ENCODE results near the gene CGB8. TPM values are rescaled to one million over a fixed set of nuclear protein-coding genes. Genes with fewer than 3 reads are reported as not detected.
"Not testable (repeated sequence)": the region's sequence is repeated elsewhere in the genome, so short reads cannot be mapped to it uniquely, and the experiment has no call there.

Gene CGB8
- total and polyA plus RNA-seq, 10 of the 15 experiments (the other 5 are each of a cell fraction or from before 2014, with no cell fraction given), result not detected

DNA sequence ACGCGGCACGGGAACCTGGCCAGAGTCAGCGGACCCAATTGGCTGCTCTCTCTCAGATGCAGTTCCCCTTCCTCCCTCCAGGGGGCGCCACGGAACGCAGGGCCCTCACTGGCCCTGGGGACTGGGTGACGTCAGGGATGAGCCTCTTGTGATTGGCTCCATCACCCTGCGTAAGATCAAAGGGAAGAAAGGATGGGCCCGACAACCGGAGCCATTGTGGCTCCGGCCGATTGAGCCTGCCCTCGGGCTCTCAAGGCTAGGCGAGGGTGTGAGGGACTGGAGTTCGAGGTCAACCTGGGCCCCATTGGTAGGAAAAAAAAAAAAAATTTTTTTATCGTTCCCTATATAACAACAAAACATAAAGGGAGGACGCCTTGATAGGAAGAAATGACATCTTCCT lies 12.1 kb downstream of the CGB8 start, which contains the start of gene CGB1:
Gene CGB1 (minus strand): TSS at position 81 of the 400 bp plus-strand sequence. CDS start 184 bp downstream, outside the sequence.
- FAIRE-seq; H3K27me3 ChIP-seq (replicated peaks in 1 of 2; ENCODE audit: control insufficient read depth in 2 of 2, insufficient read depth in 2 of 2, low read length in 1 of 2); H3K27ac ChIP-seq (ENCODE audit: control insufficient read depth, insufficient read depth); in situ Hi-C loops (cut with MboI); H3K9me3 ChIP-seq (replicated peaks; ENCODE audit: control insufficient read depth, insufficient read depth, low read length); SMC1A ChIA-PET (ENCODE audit: uncharacterized antibody, unreplicated experiment); H3K79me2 ChIP-seq (ENCODE audit: control insufficient read depth, insufficient read depth, low read length); H3K9ac ChIP-seq (ENCODE audit: control insufficient read depth, insufficient read depth, low read length); H3K4me1 ChIP-seq (ENCODE audit: control insufficient read depth, insufficient read depth, low read length); H3K4me3 ChIP-seq; DNase-seq (ENCODE audit: low read depth, low spot score); H3K4me2 ChIP-seq (ENCODE audit: control insufficient read depth, insufficient read depth); H3K36me3 ChIP-seq (ENCODE audit: control insufficient read depth in 2 of 2, insufficient read depth in 2 of 2, low read length in 1 of 2); H4K20me1 ChIP-seq (ENCODE audit: control insufficient read depth, insufficient read depth); CTCF ChIA-PET; POLR2A ChIA-PET; RAD21 ChIA-PET (ENCODE audit: unreplicated experiment); H2AFZ ChIP-seq (ENCODE audit: control insufficient read depth, low read depth, low read length); intact Hi-C loops (cut with micrococcal nuclease; ENCODE audit: unreplicated experiment); BruUV-seq (replicated peaks): not testable (repeated sequence)
- WGBS (ENCODE audit: insufficient coverage, insufficient replicate concordance, low lambda C conversion rate, missing lambda C conversion rate), result 37% methylated on average over 18 of the region's 18 CpGs
- TF ChIP-seq NFYB (IDR thresholded peaks at IDR 0.05; ENCODE audit: insufficient read depth, low read depth, low read length) (0 out of 2 replicates have a peak, but pooled peaks have one; percentile 20), CREM (IDR thresholded peaks at IDR 0.05; ENCODE audit: low read depth) (0 out of 2 replicates have a peak, but pooled peaks have one; percentile 21)
- TF ChIP-seq, protein P1, sequence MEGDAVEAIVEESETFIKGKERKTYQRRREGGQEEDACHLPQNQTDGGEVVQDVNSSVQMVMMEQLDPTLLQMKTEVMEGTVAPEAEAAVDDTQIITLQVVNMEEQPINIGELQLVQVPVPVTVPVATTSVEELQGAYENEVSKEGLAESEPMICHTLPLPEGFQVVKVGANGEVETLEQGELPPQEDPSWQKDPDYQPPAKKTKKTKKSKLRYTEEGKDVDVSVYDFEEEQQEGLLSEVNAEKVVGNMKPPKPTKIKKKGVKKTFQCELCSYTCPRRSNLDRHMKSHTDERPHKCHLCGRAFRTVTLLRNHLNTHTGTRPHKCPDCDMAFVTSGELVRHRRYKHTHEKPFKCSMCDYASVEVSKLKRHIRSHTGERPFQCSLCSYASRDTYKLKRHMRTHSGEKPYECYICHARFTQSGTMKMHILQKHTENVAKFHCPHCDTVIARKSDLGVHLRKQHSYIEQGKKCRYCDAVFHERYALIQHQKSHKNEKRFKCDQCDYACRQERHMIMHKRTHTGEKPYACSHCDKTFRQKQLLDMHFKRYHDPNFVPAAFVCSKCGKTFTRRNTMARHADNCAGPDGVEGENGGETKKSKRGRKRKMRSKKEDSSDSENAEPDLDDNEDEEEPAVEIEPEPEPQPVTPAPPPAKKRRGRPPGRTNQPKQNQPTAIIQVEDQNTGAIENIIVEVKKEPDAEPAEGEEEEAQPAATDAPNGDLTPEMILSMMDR (IDR thresholded peaks at IDR 0.05 in 2 of 3, conservative IDR thresholded peaks at IDR 0.05 in 1 of 3; ENCODE audit: control insufficient read depth in 2 of 3, extremely low read depth in 1 of 3, insufficient read depth in 1 of 3, low read depth in 3 of 3, low read length in 3 of 3), result peak; percentile 15 to 47 (median 47)
- ATAC-seq, result 0 out of 3 replicates have a peak, but pooled peaks have one; percentile 19

DNA sequence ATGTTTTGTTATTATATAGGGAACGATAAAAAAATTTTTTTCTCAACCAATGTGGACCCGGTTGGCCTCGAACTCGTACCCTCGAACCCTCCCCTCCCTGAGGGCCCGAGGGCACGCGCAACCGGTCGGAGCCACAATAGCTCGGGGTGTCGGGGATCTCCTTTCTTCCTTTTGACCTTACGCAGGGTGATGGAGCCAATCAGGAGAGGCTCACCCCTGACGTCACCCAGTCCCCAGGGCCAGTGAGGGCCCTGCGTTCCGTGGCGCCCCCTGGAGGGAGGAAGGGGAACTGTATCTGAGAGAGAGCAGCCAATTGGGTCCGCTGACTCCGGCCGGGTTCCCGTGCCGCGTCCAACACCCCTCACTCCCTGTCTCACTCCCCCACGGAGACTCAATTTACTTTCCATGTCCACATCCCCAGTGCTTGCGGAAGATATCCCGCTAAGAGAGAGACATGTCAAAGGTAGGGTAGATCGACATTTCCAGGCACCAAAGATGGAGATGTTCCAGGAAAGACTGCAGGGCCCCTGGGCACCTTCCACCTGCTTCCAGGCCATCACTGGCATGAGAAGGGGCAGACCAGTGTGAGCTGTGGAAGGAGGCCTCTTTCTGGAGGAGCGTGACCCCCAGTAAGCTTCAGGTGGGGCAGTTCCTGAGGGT lies 17.1 kb downstream of the CGB8 start, which contains the start of gene CGB2:
Gene CGB2 (plus strand): TSS at position 249 of the 660 bp plus-strand sequence. CDS start 206 bp downstream, at position 455.
- intact Hi-C loops (cut with micrococcal nuclease; ENCODE audit: unreplicated experiment); H3K9ac ChIP-seq (ENCODE audit: control insufficient read depth, insufficient read depth, low read length); in situ Hi-C loops (cut with MboI); BruUV-seq (replicated peaks); H3K27me3 ChIP-seq (replicated peaks in 1 of 2; ENCODE audit: control insufficient read depth in 2 of 2, insufficient read depth in 2 of 2, low read length in 1 of 2); H3K79me2 ChIP-seq (ENCODE audit: control insufficient read depth, insufficient read depth, low read length); H2AFZ ChIP-seq (ENCODE audit: control insufficient read depth, low read depth, low read length); H3K36me3 ChIP-seq (ENCODE audit: control insufficient read depth in 2 of 2, insufficient read depth in 2 of 2, low read length in 1 of 2); H3K27ac ChIP-seq (ENCODE audit: control insufficient read depth, insufficient read depth); H4K20me1 ChIP-seq (ENCODE audit: control insufficient read depth, insufficient read depth); POLR2A ChIA-PET; SMC1A ChIA-PET (ENCODE audit: uncharacterized antibody, unreplicated experiment); H3K4me2 ChIP-seq (ENCODE audit: control insufficient read depth, insufficient read depth); H3K9me3 ChIP-seq (replicated peaks; ENCODE audit: control insufficient read depth, insufficient read depth, low read length); H3K4me1 ChIP-seq (ENCODE audit: control insufficient read depth, insufficient read depth, low read length); H3K4me3 ChIP-seq; FAIRE-seq: not testable (repeated sequence)
- DNase-seq (ENCODE audit: low read depth, low spot score) (peak; percentile 25), ATAC-seq (peak; percentile 77)
- TF ChIP-seq SREBF2 (IDR thresholded peaks at IDR 0.05; ENCODE audit: low read length) (peak; percentile 77), ATF7 (IDR thresholded peaks at IDR 0.05; ENCODE audit: low read depth) (peak; percentile 27; the same call in 1 of the 2 replicates), CREB1 (IDR thresholded peaks at IDR 0.05; ENCODE audit: low read depth) (peak; percentile 44; the same call in 1 of the 2 replicates), CREM (IDR thresholded peaks at IDR 0.05; ENCODE audit: low read depth) (0 out of 2 replicates have a peak, but pooled peaks have one; percentile 18), NFYB (IDR thresholded peaks at IDR 0.05; ENCODE audit: insufficient read depth, low read depth, low read length) (0 out of 2 replicates have a peak, but pooled peaks have one; percentile 22)
- TF ChIP-seq, protein P1 (IDR thresholded peaks at IDR 0.05 in 2 of 3, conservative IDR thresholded peaks at IDR 0.05 in 1 of 3; ENCODE audit: control insufficient read depth in 2 of 3, extremely low read depth in 1 of 3, insufficient read depth in 1 of 3, low read depth in 3 of 3, low read length in 3 of 3), result peak in 2 of 3 experiments; percentile 12 to 43; a peak in 2 of 6 replicates
- CTCF ChIA-PET, result interaction anchor here (1.4 kb wide), 1 partner anchor 38 kb away, joined by 5 read pairs; the partner anchor contains the start of genes GYS1 and RUVBL2
- 33% methylated on average over 17 of the region's 28 CpGs for WGBS (ENCODE audit: insufficient coverage, insufficient replicate concordance, low lambda C conversion rate, missing lambda C conversion rate)
- RAD21 ChIA-PET (ENCODE audit: unreplicated experiment), result interaction anchor here (1.2 kb wide), 1 partner anchor 38 kb away, joined by 3 read pairs; the partner anchor contains the start of genes GYS1 and RUVBL2

Data from GM12878 (cell line).